Stimulated activated CD8-positive, alpha-beta memory T cell treated with anti-CD3 and anti-CD28 coated beads, Interleukin-2, amount 100 ng/mL, for 48 hours (primary cell): Measurements from ENCODE around the gene AXDND1.
"Not testable (repeated sequence)": the region's sequence is repeated elsewhere in the genome, so short reads cannot be mapped to it uniquely, and the experiment has no call there.

ENCODE experiments used
- DNase-seq, 2 donors: peaks; one replicate each; pipeline ENCODE4 v3.0.0-alpha.2; 2020; ENCODE audit warnings: low read depth in 2 of 2

Gene AXDND1

GRCh38 chr1:179476484-179476883 is 110.7 kb downstream of the AXDND1 start:
- no peak for DNase-seq

DNA sequence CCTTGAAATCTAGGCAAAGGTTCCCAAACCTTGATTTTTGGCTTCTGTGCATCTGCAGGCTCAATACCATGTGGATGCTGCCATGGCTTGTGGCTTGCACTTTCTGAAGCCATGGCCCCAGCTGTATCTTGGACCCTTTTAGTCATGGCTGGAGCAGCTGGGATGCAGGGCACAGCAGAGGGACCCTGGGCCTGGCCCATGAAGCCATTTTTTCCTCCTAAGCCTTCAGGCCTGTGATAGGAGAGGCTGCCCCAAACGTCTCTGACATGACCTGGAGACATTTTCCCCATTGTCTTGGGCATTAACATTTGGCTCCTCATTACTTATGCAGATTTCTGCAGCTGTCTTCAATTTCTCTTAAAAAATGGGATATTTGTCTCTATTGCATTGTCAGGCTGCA is 112.6 kb downstream of the AXDND1 start:
- no peak for DNase-seq

GRCh38 chr1:179490611-179491010 is 124.8 kb downstream of the AXDND1 start:
- DNase-seq = no peak

DNA sequence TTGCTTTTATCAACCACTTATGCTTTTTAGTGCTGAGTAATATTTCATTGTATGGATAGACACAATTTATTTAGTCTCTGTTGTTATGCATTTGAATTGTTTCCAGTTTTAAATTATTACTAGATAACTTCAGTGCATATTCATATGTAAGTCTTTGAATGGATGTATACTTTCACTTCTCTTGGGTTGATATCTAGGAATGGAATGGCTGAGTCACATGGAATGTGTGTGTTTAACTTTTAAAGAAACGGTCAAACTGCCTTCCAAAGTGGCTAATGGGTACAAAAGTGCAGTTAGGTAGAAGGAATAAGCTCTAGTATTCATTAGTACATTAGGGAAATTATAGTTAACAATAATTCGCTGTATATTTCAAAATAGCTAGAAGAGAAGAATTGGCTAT is 127.6 kb downstream of the AXDND1 start:
- no peak for DNase-seq

DNA sequence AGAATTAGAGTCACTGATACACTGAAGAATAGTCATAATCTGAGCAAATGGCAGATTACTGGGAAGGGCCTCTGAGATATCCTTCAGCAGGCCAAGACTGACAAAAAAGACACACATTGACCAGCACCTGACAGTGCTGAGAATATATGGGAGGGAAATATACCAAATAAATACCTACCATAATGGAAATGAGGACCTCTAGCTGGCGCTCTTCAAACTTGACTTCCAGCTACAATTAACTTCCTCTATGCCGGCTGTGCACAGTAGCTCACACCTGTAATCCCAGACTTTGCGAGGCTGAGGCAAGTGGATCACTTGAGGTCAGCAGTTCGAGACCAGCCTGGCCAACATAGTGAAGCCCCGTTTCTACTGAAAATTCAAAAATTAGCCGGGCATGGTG is 140.4 kb downstream of the AXDND1 start:
- DNase-seq = no peak

DNA sequence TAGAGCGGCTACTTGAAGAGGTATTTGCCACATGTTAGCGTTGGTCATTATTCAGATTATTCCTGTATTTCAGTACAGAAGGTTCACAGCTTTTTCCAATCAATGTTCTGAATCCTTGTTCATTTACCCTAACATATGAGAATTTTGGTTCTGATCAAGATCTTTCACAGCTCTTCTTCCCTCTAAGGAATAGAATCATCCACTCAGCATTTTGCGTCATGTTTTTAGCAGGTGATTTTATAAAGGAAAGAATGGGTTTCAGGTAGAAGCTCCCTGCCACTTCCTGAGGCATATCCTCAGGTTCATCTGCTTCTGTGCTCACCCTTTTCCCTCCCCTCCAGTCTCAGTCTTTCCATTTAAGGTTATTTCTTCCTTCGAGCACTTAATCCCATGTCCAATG is 143.6 kb downstream of the AXDND1 start:
- no peak for DNase-seq

DNA sequence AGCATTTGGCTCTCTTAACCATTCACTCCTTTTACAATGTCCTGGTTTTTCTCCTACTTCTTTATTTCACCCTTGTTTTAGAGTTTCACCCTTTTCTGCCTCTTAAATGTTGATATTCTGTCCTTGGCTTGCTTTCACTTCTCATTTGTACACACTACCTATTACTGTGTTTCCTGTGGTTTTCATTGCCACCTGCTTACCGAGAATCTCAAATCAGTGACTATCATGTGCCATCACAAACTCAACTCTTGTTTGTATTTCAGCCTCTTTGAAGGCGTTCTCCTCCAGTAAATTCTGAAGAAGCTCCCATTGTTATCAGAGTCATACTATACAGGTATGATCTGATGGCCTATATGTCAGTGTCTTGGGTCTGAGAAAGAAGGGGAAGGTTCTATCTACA is 144.3 kb downstream of the AXDND1 start:
- DNase-seq = no peak

- no peak for DNase-seq
Observed at GRCh38 chr1:179516976-179517705, 151.4 kb downstream of the AXDND1 start.

GRCh38 chr1:179518544-179518943 is 152.8 kb downstream of the AXDND1 start:
- not testable (repeated sequence) for DNase-seq

- no peak for DNase-seq
Observed at GRCh38 chr1:179529482-179530195, 163.9 kb downstream of the AXDND1 start.

- no peak for DNase-seq
Observed at GRCh38 chr1:179530352-179530751, 164.6 kb downstream of the AXDND1 start.

DNA sequence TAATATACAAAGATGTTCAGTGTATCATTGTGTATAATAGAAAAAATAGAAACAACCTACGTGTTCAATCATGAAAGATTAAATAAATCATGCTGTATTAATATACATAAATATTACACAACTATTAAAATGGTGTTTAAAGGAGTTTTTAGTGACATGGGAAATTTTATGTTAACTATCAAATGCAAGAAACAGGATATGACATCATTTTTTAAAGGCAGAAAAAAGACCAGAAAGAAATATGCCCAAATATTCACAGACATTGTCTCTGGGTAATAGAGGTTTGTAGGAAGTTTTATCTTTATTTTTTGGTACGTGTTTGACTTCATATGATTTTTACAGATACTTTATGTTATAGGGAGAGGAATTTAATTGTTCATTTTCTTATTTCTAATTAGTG is 176.0 kb downstream of the AXDND1 start:
- DNase-seq = no peak

GRCh38 chr1:179545321-179545720 is 179.6 kb downstream of the AXDND1 start:
- no peak for DNase-seq

GRCh38 chr1:179547021-179547535 is 181.3 kb downstream of the AXDND1 start:
- DNase-seq = no peak

- no peak for DNase-seq
Observed at GRCh38 chr1:179548666-179549367, 183.0 kb downstream of the AXDND1 start.

DNA sequence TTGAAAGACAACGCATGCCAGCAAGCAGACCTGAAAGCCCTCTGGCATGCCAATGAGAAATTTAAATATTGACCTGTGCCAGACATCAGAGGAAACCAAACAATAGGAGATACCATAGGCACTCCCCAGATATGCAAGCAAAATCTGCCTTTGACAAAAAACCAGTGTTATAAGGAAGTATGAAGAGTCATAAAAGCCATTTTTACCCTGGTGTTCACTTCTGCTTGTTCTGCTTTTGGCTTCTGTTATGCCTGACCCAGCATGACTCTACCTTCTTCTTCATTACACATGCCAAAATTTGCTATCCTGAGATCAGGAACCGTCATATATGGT is 183.6 kb downstream of the AXDND1 start:
- DNase-seq = no peak

- DNase-seq = no peak
Observed at GRCh38 chr1:179550746-179551682, 185.2 kb downstream of the AXDND1 start.

DNA sequence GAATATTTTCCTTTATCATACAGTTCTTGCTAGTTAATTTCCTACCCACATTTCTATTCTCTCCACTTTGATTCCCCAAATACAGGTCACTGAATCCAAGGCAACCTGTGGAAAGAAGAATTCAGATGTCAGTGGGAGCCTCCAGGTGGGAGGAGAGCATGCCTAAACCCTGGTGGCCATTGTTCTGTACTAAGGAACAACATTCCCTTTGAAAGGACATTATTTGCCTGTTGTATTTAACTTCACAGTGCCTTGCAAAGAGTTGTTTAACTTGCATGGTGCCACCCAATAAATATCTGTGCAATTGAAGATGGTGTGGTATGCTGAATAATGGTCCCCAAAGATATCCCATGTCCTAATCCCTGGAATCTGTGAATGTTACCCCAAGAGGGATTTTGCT is 188.7 kb downstream of the AXDND1 start:
- DNase-seq = no peak

GRCh38 chr1:179558078-179558477 is 192.3 kb downstream of the AXDND1 start:
- no peak for DNase-seq

GRCh38 chr1:179575497-179576314 is 209.9 kb downstream of the AXDND1 start, which contains the start of gene NPHS2:
Gene NPHS2 (minus strand): TSS chr1:179575948. CDS start chr1:179575864, 84 bp downstream.
- DNase-seq = no peak

GRCh38 chr1:179576509-179576908 is 210.7 kb downstream of the AXDND1 start:
- DNase-seq = no peak
